Ishikawa (cell line): ENCODE results near the gene KCNAB2.
A peak's percentile ranks its signal among the peaks of the same experiment; 100 is the strongest.

Source experiments
- MAX ChIP-seq: IDR thresholded peaks from 2 replicates; pipeline ENCODE4 v1.6.1; 2012
- TAF1 ChIP-seq: IDR thresholded peaks from 2 replicates; pipeline ENCODE4 v1.6.1; 2012; ENCODE audit warnings: low read depth, mild to moderate bottlenecking
- TCF12 ChIP-seq: IDR thresholded peaks from 2 replicates; pipeline ENCODE4 v1.6.1; 2012; ENCODE audit warnings: low read depth
- USF1 ChIP-seq: IDR thresholded peaks from 2 replicates; pipeline ENCODE4 v1.6.1; 2012
- YY1 ChIP-seq: IDR thresholded peaks from 2 replicates; pipeline ENCODE4 v1.6.1; 2012; ENCODE audit warnings: low read depth

GRCh38 chr1:6127587-6128163 is 82.0 kb downstream of the KCNAB2 start:
- TF ChIP-seq TCF12 (no peak), USF1 (peak; percentile 93), MAX (peak; percentile 99), YY1 (no peak), TAF1 (no peak)
